ENCODE measurements around the gene CDH3. TPM values are rescaled to one million over a fixed set of nuclear protein-coding genes. Genes with fewer than 3 reads are reported as not detected.

CDH3 gene
- total and polyA plus RNA-seq, 10 of the 15 experiments (the other 5 are each of a cell fraction or from before 2014, with no cell fraction given), result 0.05 to 0.44 (median 0.12) TPM; not detected in 5

DNA sequence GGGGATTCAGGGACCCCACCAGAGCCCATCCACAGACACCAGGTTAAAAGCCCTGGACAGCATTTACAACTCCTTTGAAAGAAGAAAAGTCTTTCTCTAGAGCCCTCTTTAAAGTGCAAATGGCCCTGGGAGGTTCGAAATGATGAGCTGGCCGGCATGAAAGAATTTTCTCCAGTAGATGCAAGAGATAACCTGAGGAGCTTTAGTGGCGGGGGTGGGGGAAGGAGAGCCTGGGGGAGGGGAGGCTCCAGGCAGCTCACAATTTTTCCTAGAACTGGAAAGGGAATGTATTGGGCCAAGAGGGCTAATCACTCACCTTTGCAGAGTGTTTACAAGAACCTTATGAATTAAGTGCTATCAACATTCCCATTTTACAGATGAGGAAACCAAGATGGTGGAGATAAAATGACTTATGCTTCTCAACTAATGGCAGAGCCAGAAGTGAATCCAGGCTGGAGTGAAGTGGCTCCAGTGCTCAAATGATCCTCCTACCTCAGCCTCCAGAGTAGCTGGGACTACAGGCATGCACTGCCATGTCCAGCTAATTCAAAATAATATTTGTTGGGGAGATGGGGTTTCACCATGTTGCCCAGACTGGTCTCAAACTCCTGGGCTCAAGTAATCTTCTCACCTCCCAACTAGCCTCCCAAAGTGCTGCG, 87.8 kb downstream of the CDH3 start (continued):
- TF ChIP-seq, protein P1, sequence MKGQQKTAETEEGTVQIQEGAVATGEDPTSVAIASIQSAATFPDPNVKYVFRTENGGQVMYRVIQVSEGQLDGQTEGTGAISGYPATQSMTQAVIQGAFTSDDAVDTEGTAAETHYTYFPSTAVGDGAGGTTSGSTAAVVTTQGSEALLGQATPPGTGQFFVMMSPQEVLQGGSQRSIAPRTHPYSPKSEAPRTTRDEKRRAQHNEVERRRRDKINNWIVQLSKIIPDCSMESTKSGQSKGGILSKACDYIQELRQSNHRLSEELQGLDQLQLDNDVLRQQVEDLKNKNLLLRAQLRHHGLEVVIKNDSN (IDR thresholded peaks at IDR 0.05; ENCODE audit: borderline replicate concordance, extremely low read length, insufficient read depth, low read depth, low read length), result no peak
- TF ChIP-seq, protein P2, sequence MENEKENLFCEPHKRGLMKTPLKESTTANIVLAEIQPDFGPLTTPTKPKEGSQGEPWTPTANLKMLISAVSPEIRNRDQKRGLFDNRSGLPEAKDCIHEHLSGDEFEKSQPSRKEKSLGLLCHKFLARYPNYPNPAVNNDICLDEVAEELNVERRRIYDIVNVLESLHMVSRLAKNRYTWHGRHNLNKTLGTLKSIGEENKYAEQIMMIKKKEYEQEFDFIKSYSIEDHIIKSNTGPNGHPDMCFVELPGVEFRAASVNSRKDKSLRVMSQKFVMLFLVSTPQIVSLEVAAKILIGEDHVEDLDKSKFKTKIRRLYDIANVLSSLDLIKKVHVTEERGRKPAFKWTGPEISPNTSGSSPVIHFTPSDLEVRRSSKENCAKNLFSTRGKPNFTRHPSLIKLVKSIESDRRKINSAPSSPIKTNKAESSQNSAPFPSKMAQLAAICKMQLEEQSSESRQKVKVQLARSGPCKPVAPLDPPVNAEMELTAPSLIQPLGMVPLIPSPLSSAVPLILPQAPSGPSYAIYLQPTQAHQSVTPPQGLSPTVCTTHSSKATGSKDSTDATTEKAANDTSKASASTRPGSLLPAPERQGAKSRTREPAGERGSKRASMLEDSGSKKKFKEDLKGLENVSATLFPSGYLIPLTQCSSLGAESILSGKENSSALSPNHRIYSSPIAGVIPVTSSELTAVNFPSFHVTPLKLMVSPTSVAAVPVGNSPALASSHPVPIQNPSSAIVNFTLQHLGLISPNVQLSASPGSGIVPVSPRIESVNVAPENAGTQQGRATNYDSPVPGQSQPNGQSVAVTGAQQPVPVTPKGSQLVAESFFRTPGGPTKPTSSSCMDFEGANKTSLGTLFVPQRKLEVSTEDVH (IDR thresholded peaks at IDR 0.05; ENCODE audit: low read depth, partially characterized antibody), result no peak
- no peak for TF ChIP-seq IRF3 (IDR thresholded peaks at IDR 0.05)

- Histone ChIP-seq H4K20me1 (ENCODE audit: control insufficient read depth, insufficient read depth) (no peaks in the 10 kb centered on the region), H3K9ac (ENCODE audit: control insufficient read depth, insufficient read depth, low read length) (no peak overlapping the region), H3K4me2 (ENCODE audit: control insufficient read depth, insufficient read depth) (no peak overlapping the region), H3K79me2 (ENCODE audit: control insufficient read depth, insufficient read depth, low read length) (no peaks in the 10 kb centered on the region), H2AFZ (ENCODE audit: control insufficient read depth, low read depth, low read length) (no peak overlapping the region), H3K4me3 (no peak overlapping the region), H3K36me3 (ENCODE audit: control insufficient read depth in 2 of 2, insufficient read depth in 2 of 2, low read length in 1 of 2) (no peaks in the 10 kb centered on the region), H3K4me1 (ENCODE audit: control insufficient read depth, insufficient read depth, low read length) (no peaks in the 10 kb centered on the region; the same call in 1 of the 2 replicates), H3K9me3 (replicated peaks; ENCODE audit: control insufficient read depth, insufficient read depth, low read length) (no peaks in the 10 kb centered on the region; the same call in 2 of the 3 replicates), H3K27ac (ENCODE audit: control insufficient read depth, insufficient read depth) (no peak overlapping the region), H3K27me3 (replicated peaks in 1 of 2; ENCODE audit: control insufficient read depth in 2 of 2, insufficient read depth in 2 of 2, low read length in 1 of 2) (no peaks in the 10 kb centered on the region; a peak in 1 of 4 replicates)
- FAIRE-seq (no peak), ATAC-seq (no peak), DNase-seq (ENCODE audit: low read depth, low spot score) (no peak)
- BruUV-seq (replicated peaks), result no TSS peak
- WGBS (ENCODE audit: insufficient coverage, insufficient replicate concordance, low lambda C conversion rate, missing lambda C conversion rate), result 82% methylated on average over 9 of the region's 9 CpGs
- CTCF ChIA-PET, result no interaction called here
- POLR2A ChIA-PET, result interaction anchor here (1.1 kb wide), 1 partner anchor 23 kb away, joined by 4 read pairs; no protein-coding TSS in a partner anchor
- SMC1A ChIA-PET (ENCODE audit: uncharacterized antibody, unreplicated experiment), result interaction anchor here (1.2 to 1.8 kb wide), 2 partner anchors 9 to 13 kb away, joined by 3 to 4 read pairs; no protein-coding TSS in a partner anchor
- intact Hi-C loops (cut with micrococcal nuclease; ENCODE audit: unreplicated experiment), result no loop called here
- RAD21 ChIA-PET (ENCODE audit: unreplicated experiment), result interaction anchor here (0.5 kb wide), 1 partner anchor 27 kb away, joined by 3 read pairs; no protein-coding TSS in a partner anchor
- in situ Hi-C loops (cut with MboI), result no loop called here
- TF ChIP-seq STAT1 (conservative IDR thresholded peaks at IDR 0.05) (no peak), CHD4 (IDR thresholded peaks at IDR 0.05) (no peak), KDM1A (IDR thresholded peaks at IDR 0.05; ENCODE audit: borderline replicate concordance) (no peak), NKRF (conservative IDR thresholded peaks at IDR 0.05) (no peak), IRF3 (IDR thresholded peaks at IDR 0.05) (no peak)
- TF ChIP-seq, protein P3, sequence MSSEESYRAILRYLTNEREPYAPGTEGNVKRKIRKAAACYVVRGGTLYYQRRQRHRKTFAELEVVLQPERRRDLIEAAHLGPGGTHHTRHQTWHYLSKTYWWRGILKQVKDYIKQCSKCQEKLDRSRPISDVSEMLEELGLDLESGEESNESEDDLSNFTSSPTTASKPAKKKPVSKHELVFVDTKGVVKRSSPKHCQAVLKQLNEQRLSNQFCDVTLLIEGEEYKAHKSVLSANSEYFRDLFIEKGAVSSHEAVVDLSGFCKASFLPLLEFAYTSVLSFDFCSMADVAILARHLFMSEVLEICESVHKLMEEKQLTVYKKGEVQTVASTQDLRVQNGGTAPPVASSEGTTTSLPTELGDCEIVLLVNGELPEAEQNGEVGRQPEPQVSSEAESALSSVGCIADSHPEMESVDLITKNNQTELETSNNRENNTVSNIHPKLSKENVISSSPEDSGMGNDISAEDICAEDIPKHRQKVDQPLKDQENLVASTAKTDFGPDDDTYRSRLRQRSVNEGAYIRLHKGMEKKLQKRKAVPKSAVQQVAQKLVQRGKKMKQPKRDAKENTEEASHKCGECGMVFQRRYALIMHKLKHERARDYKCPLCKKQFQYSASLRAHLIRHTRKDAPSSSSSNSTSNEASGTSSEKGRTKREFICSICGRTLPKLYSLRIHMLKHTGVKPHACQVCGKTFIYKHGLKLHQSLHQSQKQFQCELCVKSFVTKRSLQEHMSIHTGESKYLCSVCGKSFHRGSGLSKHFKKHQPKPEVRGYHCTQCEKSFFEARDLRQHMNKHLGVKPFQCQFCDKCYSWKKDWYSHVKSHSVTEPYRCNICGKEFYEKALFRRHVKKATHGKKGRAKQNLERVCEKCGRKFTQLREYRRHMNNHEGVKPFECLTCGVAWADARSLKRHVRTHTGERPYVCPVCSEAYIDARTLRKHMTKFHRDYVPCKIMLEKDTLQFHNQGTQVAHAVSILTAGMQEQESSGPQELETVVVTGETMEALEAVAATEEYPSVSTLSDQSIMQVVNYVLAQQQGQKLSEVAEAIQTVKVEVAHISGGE (CRISPR knock-in tag; IDR thresholded peaks at IDR 0.05), result no peak
Observed at GRCh38 chr16:68733570-68733969, 88.5 kb downstream of the CDH3 start.
